SU-DHL-6 (cell line): ENCODE measurements around the gene MINPP1.
"Not testable (repeated sequence)": the region's sequence is repeated elsewhere in the genome, so short reads cannot be mapped to it uniquely, and the experiment has no call there.

ENCODE experiments used
- EZH2phosphoT487 ChIP-seq: fragments of 200-600 bp; sonication (generic), shearing (Covaris generic); conservative IDR thresholded peaks from 2 replicates; pipeline ENCODE4 v1.6.1; 2018; ENCODE audit warnings: mild to moderate bottlenecking, antibody characterized with exemption, low read length, moderate library complexity, mixed read lengths
- TF ChIP-seq, protein P1 (sequence below): fragments of 200-600 bp; sonication (generic); IDR thresholded peaks from one replicate; pipeline ENCODE4 v1.5.1; 2017; ENCODE audit warnings: antibody characterized with exemption, mild to moderate bottlenecking, low read length, moderate library complexity; ENCODE audit not compliant: insufficient read depth, poor library complexity, severe bottlenecking

- TF ChIP-seq, protein P1, sequence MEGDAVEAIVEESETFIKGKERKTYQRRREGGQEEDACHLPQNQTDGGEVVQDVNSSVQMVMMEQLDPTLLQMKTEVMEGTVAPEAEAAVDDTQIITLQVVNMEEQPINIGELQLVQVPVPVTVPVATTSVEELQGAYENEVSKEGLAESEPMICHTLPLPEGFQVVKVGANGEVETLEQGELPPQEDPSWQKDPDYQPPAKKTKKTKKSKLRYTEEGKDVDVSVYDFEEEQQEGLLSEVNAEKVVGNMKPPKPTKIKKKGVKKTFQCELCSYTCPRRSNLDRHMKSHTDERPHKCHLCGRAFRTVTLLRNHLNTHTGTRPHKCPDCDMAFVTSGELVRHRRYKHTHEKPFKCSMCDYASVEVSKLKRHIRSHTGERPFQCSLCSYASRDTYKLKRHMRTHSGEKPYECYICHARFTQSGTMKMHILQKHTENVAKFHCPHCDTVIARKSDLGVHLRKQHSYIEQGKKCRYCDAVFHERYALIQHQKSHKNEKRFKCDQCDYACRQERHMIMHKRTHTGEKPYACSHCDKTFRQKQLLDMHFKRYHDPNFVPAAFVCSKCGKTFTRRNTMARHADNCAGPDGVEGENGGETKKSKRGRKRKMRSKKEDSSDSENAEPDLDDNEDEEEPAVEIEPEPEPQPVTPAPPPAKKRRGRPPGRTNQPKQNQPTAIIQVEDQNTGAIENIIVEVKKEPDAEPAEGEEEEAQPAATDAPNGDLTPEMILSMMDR: not testable (repeated sequence)
- not testable (repeated sequence) for TF ChIP-seq EZH2phosphoT487
Observed at GRCh38 chr10:87490285-87490684, 14.4 kb upstream of the MINPP1 start.
